ENCODE data around the gene MAGI1.
"Not testable (repeated sequence)": the region's sequence is repeated elsewhere in the genome, so short reads cannot be mapped to it uniquely, and the experiment has no call there.

MAGI1 gene

DNA sequence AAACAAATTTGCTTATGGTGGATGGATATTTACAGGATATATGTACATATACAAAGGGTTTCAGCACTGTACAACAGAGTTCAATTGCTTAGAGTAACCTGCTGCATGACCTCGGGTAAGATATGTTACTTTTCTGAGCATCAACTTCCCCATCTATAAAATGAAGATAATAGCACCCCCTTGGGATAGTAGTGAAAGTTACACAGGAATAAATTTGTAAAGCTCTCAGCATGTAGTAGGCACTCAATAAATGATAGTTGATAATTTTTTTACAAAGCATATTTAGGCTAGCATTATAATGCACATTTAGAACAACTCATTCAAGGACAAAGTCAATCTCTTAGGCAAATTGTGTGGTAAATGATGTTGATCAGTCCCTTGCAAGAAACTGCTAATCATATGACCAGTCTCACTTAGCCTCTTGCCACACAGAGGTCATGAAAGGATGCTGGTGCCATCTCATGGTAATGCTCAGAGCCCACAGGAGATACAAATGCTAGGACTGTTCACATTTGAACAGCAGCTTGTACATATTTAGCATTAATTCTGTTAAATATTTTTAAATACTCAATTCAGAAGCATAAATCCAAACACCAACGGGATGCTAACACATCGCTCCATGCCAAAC, 123.9 kb downstream of the MAGI1 start:
- intact Hi-C loops (cut with DNase I) = loop anchor here (2.0 kb wide), 1 partner anchor 130 kb away; no protein-coding TSS in a partner anchor
- DNase-seq = no peak

DNA sequence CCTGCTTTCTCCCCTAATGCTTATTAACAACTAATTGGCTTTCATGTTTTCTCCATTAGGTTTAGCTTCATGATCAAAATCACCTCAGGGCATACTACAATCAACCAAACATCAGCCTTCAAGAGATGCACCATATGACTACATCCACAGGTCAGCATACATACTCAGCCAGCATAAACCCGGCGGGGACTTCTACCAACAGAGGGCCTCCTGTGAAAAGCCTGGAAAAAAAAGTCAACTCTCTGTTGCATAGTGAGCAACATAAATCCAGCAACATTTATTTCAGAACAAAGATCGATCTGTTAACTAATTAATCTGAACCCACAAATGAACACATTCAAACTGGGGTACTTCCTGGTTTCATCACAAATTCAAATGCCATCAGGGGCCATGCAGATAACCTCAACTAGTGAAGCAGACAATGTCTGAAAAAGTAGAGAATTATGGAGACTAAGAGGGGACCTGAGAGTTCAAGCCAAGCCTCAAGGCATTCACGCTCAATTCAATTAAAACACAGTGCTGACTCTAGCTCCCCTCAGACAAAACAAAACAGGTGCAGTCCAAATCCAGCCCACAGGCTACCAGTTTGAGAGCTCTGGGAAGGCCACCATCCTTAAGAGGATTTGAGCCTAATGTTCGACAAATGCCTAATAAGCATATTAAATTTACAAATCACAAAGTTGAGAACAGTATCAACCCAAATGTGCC, 124.5 kb downstream of the MAGI1 start:
- peak in 2 of 10 donors; percentile 20 to 42 for DNase-seq

DNA sequence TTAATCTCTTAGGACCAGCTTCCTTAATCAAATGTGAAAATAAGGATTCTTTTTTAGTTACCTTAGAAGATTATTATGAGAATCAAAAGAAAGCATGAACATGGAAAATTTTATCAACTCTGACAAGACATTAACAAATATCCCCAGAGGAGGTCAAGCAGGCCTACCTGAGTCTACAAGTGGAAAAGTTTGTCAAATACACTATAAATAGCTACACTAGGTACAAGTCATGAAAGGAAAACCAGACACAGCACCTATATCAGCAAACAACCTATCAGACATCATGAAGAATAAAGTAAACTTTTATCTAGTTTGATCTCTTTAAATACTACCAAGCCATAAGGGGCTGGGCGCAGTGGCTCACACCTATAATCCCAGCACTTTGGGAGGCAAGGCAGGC, 126.1 kb downstream of the MAGI1 start:
- intact Hi-C loops (cut with DNase I) = no loop called here
- no peak for DNase-seq

More for the DNA sequence above, 124.5 kb downstream of the MAGI1 start:
- intact Hi-C loops (cut with DNase I) = loop anchor here (2.0 kb wide), 1 partner anchor 129 kb away; no protein-coding TSS in a partner anchor

- DNase-seq = no peak
- intact Hi-C loops (cut with DNase I) = no loop called here
Measured at GRCh38 chr3:65908588-65908987, 130.1 kb downstream of the MAGI1 start.

- no peak for DNase-seq
- intact Hi-C loops (cut with DNase I) = no loop called here
Measured at GRCh38 chr3:65907232-65908130, 131.2 kb downstream of the MAGI1 start.

DNA sequence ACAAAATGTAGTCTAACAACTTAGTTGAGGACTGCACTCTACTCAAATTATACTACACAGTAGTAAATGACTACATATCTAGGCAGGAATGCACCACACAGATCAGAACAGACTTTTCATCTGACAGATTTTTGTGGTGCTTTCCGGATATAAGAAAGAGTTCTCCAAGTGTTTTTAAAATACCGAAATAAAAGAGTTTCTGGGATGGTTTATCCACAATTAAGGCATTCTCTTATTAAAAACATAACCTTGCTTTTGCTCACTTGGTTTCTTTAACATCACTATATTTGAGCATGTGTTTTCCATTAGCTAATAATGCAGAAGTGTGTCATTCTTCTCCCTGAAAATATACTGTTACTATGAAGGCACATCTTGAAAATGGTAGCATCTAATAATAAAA, 132.9 kb downstream of the MAGI1 start:
- no peak for DNase-seq
- intact Hi-C loops (cut with DNase I) = no loop called here

- DNase-seq = no peak
- intact Hi-C loops (cut with DNase I) = no loop called here
Measured at GRCh38 chr3:65904016-65904415, 134.7 kb downstream of the MAGI1 start.

GRCh38 chr3:65902304-65902793, 136.4 kb downstream of the MAGI1 start:
- intact Hi-C loops (cut with DNase I) = no loop called here
- DNase-seq = no peak

GRCh38 chr3:65901226-65901625, 137.5 kb downstream of the MAGI1 start:
- intact Hi-C loops (cut with DNase I) = no loop called here
- no peak for DNase-seq

DNA sequence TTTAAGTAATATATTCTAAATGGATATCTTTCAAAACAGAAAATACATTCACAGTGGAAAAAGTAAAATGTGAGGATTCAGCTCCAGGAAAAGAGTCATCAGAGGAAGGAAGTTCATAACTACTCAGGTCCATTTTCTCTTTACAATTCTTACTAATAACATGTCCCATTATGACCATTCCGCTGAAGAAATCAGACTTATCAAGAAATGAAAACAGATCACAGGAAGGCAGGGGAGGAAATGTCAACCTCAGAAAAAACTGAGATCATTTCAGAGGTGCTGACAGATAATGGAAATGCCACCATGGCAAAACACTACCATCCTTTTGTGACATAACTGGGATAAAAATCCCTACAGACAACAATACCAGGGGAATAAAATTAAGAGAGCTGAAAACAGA, 139.5 kb downstream of the MAGI1 start:
- DNase-seq = no peak
- intact Hi-C loops (cut with DNase I) = no loop called here

- intact Hi-C loops (cut with DNase I) = no loop called here
- DNase-seq = no peak
Measured at GRCh38 chr3:65897766-65898165, 141.0 kb downstream of the MAGI1 start.

DNA sequence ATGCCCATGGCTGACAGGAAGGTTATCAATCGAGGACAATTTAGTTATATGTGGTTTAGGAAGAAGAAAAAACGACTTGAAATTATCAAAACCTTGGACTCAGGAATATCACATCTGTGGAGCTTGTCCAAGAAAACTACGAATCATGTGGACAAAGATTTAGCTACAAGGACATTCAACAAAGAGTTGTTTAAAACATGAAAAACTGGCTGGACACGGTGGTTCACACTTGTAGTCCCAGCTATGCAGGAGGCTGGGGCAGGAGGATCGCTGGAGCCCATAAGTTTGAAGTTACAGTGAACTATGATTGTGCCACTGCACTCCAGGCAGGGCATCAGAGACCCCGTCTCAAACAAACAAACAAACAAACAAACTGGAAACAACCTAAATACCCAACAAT, 142.4 kb downstream of the MAGI1 start:
- DNase-seq = no peak
- intact Hi-C loops (cut with DNase I) = no loop called here

DNA sequence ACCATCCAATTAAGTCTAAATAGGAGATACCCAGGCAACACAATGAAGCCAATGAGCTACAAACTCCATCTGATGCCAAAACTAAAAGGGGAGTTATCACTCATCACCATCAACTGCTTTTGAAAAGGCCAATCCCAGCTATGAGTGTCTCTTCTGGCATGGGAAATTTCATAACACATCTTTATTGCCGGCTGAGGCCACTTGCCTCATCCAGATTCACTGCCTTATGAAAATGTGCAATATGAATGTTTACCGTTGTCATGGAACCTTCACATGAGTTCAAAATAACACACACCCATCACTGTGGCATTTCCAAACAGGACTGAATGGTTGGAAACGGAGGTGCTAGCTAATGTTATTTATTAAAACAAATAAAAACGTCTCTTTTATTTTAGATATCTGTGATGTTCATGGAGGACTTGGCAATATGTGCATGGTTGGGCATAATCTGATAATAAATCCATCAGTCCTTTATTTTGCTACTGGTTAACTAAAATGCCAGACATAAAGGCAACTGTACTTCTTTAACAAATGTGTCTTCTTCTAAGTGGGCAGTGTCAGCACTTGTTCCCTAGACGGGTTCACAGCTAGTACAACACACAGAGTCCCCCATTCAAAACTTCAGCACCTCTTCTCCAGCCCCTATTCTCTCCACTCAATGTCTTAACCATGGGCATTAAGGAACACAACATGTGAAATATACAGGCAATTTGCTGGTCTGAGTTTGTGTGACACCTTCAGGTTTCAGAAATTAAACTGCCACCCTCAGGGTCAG, 143.9 kb downstream of the MAGI1 start:
- no peak for DNase-seq
- intact Hi-C loops (cut with DNase I) = no loop called here

- intact Hi-C loops (cut with DNase I) = no loop called here
- DNase-seq = no peak
Measured at GRCh38 chr3:65894126-65894525, 144.6 kb downstream of the MAGI1 start.

DNA sequence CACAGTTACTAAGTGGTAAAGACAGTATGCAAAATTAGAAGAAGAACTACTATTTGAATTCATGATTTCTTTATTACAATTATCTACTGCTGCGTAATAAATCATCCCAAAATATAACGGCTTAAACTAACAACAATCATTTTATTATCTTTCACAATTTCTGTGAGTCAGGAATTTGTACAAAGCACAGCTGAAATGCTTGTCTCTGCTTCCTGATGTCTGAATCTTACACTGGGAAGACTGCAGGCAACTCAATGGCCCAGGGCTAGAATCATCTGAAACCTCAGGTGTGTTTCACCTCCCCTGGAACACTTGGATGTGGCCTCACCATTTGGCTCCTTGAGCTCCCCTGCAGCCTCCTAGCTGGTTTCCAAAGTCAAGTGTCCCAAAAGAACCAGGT, 145.1 kb downstream of the MAGI1 start:
- intact Hi-C loops (cut with DNase I) = no loop called here
- no peak for DNase-seq

DNA sequence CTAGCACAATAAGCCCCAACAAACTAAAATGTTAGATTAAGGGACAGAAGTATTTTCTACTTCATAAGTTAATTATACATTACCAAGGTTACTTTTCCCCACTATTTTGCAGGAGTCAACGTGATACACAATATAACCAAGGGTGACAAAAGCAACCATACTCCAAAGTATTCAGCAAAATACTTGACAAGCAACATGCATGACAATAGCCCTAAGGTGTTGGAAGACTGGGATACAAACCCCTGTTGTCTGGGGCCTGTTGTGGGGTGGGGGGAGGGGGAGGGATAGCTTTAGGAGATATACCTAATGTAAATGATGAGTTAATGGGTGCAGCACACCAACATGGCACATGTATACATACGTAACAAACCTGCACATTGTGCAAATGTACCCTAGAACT, 147.2 kb downstream of the MAGI1 start:
- DNase-seq; intact Hi-C loops (cut with DNase I): not testable (repeated sequence)

- intact Hi-C loops (cut with DNase I) = no loop called here
- DNase-seq = no peak
Measured at GRCh38 chr3:65890328-65890727, 148.4 kb downstream of the MAGI1 start.

GRCh38 chr3:65889707-65890099, 149.0 kb downstream of the MAGI1 start:
- intact Hi-C loops (cut with DNase I) = no loop called here
- no peak for DNase-seq

DNA sequence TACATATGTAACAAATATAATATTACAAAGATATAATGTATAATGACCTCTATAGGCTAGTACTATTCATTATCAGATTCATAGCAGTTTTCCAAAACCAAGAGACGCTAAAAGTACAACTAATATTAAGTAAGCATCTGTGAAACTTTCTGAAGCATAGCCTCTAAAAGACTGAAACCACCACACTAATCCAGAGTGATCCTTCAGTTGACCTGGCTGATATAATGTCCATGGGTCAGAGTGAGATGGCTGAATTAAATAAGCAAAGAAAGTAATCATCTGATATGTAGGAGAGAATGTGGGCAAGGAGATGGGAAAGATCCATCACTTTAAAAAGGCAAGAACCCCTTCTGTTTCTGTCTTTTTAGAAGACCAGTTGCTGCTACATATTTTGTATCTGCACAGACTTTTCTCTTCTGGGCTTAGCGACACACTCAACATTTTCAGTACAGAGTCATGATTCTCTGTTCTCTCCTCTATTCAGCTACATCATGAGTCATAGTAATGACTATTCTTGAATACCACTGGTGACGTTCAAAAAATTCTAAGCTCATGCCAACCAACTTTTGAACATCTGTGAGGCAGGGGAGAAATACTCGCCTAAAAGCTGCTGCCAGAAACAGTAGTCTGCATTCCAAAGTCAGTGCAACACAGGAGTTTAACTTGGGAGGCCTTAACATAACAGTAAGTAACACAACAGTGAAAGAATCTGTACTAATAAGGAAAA, 149.6 kb downstream of the MAGI1 start:
- DNase-seq = no peak
- intact Hi-C loops (cut with DNase I) = no loop called here

- no peak for DNase-seq
- intact Hi-C loops (cut with DNase I) = no loop called here
Measured at GRCh38 chr3:65888196-65888595, 150.5 kb downstream of the MAGI1 start.

All from posterior cingulate gyrus (tissue), 11 donors.